Thyroid gland (tissue), 4 donors: Measurements from ENCODE around the gene ACTR2.

Experiments
- CTCF ChIP-seq, 6 experiments: fragments of 200-600 bp in 3 of 6; fragments of 450-650 bp in 3 of 6; sonication (generic) in 3 of 6; IDR thresholded peaks; one replicate each; pipeline ENCODE4 v1.5.1; 2016 to 2019; ENCODE audit warnings: antibody characterized with exemption in 6 of 6, mild to moderate bottlenecking in 2 of 6, inconsistent platforms in 1 of 6, moderate library complexity in 1 of 6
- POLR2A ChIP-seq, 2 donors: fragments of 450-650 bp; IDR thresholded peaks; one replicate each; pipeline ENCODE4 v1.6.1; 2017; ENCODE audit warnings: antibody characterized with exemption in 2 of 2, mild to moderate bottlenecking in 2 of 2, moderate library complexity in 1 of 2

DNA sequence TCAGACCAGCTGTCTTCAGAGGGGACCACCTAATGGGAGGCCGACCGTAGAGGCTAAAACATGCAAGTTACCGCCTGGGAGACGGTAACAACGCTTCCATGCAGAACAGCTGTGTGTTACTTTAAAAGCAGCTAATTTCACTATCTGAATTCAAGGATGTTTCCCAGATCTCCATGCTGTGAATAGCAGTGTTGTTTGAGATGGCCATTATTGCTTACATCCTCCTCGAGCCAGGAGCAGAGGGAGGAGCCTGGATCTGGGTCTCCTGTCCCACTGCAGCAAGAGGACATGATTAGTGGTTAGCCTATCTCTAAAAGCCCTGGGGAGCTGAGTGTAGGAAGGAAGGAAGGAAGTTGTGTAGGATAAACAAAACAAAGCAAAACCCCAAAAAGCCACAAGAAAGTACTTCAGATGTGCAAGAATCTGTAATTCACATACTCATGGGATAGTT is 50.9 kb downstream of the ACTR2 start:
- no peak for TF ChIP-seq POLR2A (IDR thresholded peaks at IDR 0.05)
- TF ChIP-seq CTCF (IDR thresholded peaks at IDR 0.05): no peak
